ENCODE measurements around the gene FBXO21.

FBXO21 gene

DNA sequence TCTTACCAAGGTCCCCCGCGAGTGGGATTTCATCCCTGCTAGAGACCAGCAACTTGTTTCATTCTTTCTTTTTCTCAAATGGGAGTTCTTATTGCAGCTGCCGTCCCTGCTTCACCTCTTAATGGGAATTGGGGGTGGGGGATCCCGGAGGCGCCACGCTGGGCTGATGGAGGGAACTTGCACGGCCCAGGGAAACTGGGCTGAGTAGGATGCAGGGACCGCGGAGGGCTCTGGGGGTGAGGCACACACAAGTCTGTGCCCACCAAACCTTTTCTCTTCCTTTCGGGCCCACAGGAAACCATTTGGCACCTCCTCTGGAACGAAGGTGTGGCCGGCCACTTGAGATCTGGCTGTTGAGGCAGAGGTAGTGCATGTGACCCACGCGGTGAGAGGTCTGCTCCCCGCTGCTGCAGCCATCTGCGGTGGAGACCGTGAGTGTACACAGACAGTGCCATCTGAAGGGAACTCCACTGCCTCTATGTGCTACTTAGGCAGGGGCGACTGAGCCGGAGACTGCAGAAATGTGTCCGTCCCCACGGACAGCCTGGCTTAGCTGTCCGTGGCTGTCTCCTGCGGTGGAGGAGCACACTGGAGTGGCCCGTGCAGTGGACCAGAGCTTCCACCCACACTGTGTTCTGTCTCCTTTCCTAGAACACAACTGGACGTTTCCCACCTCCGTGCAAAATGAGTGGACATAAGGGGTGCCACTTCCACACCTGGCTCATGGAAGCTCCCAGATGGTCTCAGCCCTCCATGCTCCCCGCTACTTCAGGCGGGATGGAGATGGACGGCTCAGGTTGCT lies 49.0 kb downstream of the FBXO21 start:
- no peak for DNase-seq (ENCODE audit: low spot score in 2 of 2)
- Mint-ChIP-seq H3K9me3 (no peaks in the 10 kb centered on the region), H3K4me1 (no peaks in the 10 kb centered on the region), H3K4me3 (no peak overlapping the region), H3K36me3 (peaks cover 42% of the 10 kb centered on the region), H3K27ac (no peak overlapping the region)
- no peak for ATAC-seq

DNA sequence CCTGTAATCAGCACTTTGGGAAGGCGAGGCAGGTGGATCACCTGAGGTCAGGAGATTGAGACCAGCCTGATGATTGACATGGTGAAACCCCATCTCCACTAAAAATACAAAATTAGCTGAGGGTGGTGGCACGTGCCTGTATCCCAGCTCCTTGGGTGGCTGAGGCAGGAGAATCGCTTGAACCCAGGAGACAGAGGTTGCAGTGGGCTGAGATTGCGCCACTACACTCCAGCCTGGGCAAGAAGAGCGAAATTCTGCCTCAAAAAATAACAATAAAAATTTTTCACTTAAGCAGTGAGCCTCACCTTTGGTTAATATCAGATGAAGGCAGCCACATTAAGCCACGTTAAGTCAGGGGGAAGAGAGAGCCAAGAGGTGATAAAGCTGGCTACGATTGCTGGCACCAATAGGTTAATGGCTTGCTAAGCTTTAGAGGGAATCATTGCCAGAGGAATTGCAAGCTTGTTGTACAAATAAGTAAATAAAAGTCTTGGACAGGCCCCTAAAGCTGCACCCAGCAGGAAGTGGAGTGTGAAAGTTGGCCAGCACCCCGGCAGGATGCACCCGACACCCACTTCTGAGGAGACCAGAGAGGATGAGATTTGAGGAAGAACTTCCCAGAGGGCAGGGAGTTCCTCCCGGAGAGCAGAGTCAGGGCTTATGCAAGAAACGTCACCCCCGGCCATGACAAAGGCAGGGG lies 49.7 kb downstream of the FBXO21 start:
- DNase-seq (ENCODE audit: low spot score in 2 of 2) (no peak), ATAC-seq (no peak)
- H3K27ac Mint-ChIP-seq: no peak overlapping the region
- no peaks in the 10 kb centered on the region for H3K4me1 Mint-ChIP-seq
- H3K9me3 Mint-ChIP-seq: no peaks in the 10 kb centered on the region
- peaks cover 34% of the 10 kb centered on the region for H3K36me3 Mint-ChIP-seq
- H3K4me3 Mint-ChIP-seq: no peak overlapping the region

DNA sequence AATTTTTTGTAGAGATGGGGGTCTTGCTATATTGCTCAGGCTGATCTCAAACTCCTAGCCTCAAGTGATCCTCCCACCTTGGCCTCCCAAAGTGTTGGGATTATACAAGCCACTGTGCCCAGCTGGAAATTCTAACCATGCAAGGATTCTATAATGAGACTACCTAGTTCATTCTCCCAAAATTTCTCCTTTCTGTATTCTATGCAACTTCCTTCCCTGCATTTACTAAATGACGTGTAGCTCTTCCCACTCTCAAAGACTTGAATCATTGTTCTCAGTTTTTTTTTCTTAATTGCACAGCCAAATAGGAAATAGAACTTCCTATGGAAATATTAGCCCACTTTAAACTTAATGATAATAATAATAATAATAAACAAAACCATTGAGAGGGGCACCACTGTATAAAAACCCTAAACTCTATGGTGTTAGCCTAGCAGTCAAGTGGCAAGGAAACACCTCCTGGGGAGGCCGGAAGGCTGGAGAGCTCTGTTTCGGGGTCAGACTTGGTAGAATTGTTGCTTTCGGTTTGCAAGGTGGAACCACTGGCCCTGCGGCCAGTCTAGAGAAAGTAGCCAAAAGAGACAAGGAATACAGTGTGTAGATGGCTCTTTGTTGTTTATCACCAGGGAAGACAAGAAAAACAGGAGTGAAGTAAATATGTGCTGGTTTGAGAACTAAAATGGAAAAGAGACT lies 51.1 kb downstream of the FBXO21 start:
- H3K27ac Mint-ChIP-seq: no peak overlapping the region

DNA sequence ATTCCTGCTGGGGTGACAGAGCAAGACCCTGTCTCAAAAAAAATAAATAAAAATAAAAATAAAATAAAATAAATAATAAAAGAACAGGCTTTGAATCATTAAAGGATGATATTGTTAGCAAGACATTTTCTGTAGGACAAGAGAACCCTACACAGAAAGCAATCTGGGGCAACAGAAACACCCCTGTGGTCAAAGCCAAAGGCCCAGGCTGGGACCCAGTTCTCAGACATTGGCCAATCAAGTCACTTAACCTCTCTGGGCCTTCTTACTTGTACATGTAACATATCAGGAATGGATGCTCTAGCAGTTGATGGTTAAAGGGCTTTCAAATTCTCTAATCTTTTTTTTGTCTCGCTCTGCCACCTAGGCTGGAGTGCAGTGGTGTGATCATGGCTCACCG lies 55.5 kb downstream of the FBXO21 start:
- no peak overlapping the region for H3K4me3 Mint-ChIP-seq
- no peaks in the 10 kb centered on the region for H3K9me3 Mint-ChIP-seq
- ATAC-seq (no peak), DNase-seq (ENCODE audit: low spot score in 2 of 2) (no peak)
- no peaks in the 10 kb centered on the region for H3K36me3 Mint-ChIP-seq
- peaks cover 18% of the 10 kb centered on the region for H3K4me1 Mint-ChIP-seq
- peak overlapping the region; percentile 52 for H3K27ac Mint-ChIP-seq

More for the DNA sequence above, 51.1 kb downstream of the FBXO21 start:
- Mint-ChIP-seq H3K9me3 (no peaks in the 10 kb centered on the region), H3K36me3 (peaks cover 20% of the 10 kb centered on the region), H3K4me3 (no peak overlapping the region), H3K4me1 (peaks cover 9% of the 10 kb centered on the region)
- no peak for ATAC-seq
- DNase-seq (ENCODE audit: low spot score in 2 of 2): no peak

DNA sequence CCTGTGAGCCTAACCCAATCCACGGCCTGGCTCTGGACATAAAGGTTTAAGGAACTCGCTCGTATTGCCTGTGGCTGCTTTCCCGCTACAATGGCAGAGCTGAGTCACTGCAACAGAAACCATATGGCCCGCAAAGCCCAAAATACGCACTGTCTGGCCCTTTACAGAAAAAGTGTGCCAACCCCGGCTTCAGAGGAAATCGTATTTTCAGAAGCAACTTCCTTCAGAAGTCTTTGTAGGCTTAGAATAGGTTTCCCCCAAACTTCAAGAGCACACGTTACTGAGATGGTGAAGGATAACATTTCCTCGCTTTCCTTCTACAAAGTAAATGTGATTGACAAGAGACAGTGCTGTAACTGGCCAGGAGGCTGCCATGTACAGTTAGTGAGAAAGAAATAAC lies 56.2 kb downstream of the FBXO21 start:
- DNase-seq (ENCODE audit: low spot score in 2 of 2) (peak; percentile 26 to 70), ATAC-seq (peak; percentile 91)
- peak overlapping the region; percentile 77 for H3K27ac Mint-ChIP-seq

DNA sequence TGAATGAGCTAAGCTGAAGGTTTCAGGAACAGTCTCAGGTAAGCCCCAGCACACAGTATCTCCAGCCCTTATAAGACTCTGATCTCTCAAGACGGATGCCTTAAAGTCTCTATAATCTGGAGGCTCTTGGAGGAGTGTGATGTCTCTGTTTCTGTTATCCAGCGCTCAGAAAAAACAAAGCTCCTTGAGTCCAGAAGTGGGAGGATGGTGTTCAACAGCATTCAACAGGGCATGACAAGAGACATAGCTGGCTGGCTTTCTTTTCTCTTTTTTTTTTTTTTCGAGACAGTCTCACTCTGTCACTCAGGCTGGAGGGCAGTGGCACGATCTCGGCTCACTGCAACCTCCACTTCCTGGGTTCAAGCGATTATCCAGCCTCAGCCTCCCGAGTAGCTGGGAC lies 59.5 kb downstream of the FBXO21 start:
- no peak for DNase-seq (ENCODE audit: low spot score in 2 of 2)
- Mint-ChIP-seq H3K4me3 (no peak overlapping the region), H3K9me3 (no peaks in the 10 kb centered on the region), H3K4me1 (peaks cover 18% of the 10 kb centered on the region), H3K27ac (no peak overlapping the region), H3K36me3 (no peaks in the 10 kb centered on the region)
- no peak for ATAC-seq

More for the DNA sequence above, 56.2 kb downstream of the FBXO21 start:
- H3K4me3 Mint-ChIP-seq: peak overlapping the region; percentile 41
- no peaks in the 10 kb centered on the region for H3K9me3 Mint-ChIP-seq
- H3K36me3 Mint-ChIP-seq: no peaks in the 10 kb centered on the region
- peaks cover 18% of the 10 kb centered on the region for H3K4me1 Mint-ChIP-seq

DNA sequence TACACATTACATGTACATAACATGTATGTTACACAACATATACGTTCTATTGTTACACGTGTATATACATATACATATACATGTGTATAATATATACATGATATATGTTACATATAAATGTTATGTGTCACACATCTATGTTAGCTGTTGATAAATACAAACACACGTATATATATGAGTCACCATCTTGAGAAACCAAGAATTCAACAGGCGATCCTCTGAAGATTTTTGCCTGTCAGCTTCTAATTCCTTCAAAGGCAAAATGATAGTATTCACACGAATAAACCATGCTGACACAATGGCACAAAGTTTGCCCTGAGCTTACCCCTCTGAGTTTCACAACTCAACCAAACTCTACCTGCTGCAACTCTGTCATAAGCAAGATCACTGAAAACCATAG lies 60.9 kb downstream of the FBXO21 start:
- Mint-ChIP-seq H3K27ac (no peak overlapping the region), H3K9me3 (no peaks in the 10 kb centered on the region), H3K36me3 (no peaks in the 10 kb centered on the region), H3K4me3 (no peak overlapping the region), H3K4me1 (peaks cover 11% of the 10 kb centered on the region)
- DNase-seq (ENCODE audit: low spot score in 2 of 2): no peak
- ATAC-seq: no peak

DNA sequence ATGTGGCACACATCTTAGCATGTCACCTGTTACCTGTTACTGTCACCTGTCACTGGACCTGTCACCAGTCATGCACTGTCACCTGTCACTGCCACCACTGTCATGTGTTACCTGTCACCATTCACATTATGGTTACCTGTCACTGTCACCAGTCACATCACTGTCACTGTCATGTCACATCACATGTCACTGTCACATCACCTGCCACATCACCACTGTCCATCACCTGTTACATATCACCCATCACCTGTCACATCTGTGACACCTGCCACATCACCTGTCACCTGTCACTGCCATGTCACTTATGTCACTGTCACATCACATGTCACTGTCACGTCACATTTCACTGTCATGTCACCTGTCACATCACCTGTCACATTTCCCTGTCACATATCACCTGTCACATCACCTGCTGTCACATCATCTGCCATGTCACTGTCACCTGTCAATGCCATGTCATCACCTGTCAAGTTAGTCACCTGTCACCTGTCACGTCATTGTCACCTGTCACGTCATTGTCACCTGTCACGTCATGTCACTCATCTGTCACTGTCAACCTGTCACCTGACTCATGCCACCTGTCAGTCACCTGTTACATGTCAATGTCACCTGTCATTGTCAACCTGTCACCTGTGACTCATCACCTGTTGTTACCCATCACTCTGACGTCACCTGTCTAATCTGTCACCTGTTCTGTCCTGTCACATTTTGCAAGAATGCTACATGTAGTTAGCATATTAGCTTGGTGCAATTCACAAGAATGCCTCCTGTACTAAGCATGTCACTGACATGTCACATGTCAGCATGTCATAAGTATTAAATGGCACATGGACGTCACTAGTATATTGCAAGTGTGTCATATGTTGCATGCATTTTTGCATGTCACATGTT lies 62.1 kb downstream of the FBXO21 start:
- ATAC-seq: no peak
- no peak overlapping the region for H3K4me3 Mint-ChIP-seq
- H3K27ac Mint-ChIP-seq: no peak overlapping the region

DNA sequence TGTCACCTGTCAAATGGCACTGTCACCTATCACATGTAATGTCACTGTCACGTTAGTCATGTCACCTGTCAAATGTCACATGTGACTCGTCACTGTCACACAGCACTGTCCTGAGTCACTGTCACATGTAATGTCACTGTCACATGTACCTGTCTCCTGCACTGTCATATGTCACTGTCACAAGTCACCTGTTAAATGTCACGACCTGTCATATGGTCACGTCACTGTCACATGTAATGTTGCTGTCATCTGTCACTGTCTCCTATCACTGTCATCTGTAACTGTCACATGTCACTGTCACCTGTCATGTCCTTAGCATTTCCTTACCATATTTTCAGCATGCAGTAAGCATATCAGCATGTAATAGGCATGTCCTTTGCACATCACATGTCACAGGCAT lies 63.9 kb downstream of the FBXO21 start:
- H3K4me3 Mint-ChIP-seq: no peak overlapping the region
- no peak overlapping the region for H3K27ac Mint-ChIP-seq
- DNase-seq (ENCODE audit: low spot score in 2 of 2) (no peak), ATAC-seq (no peak)
- no peaks in the 10 kb centered on the region for H3K36me3 Mint-ChIP-seq
- H3K4me1 Mint-ChIP-seq: no peaks in the 10 kb centered on the region
- no peaks in the 10 kb centered on the region for H3K9me3 Mint-ChIP-seq

More for the DNA sequence above, 62.1 kb downstream of the FBXO21 start:
- no peaks in the 10 kb centered on the region for H3K36me3 Mint-ChIP-seq
- DNase-seq (ENCODE audit: low spot score in 2 of 2): no peak
- H3K9me3 Mint-ChIP-seq: no peaks in the 10 kb centered on the region
- H3K4me1 Mint-ChIP-seq: no peaks in the 10 kb centered on the region

DNA sequence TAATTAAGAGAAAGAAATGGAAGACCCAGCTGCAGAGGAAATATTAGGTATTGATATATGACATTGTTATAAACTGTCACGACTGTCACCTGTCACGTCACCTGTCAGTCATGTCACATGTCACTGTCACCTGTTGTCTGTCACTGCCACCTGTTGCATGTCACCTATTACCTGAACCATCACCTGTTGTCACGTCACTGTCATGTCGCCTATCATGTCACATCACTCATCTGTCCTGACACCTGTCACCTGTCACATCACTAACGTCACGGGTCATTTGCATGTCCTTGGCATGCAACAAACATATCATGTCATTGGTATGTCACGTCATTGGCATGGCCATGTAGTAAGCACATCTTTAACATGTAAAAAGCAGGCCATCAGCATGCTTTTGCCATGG lies 64.5 kb downstream of the FBXO21 start:
- no peak overlapping the region for H3K27ac Mint-ChIP-seq
- no peak overlapping the region for H3K4me3 Mint-ChIP-seq
- no peaks in the 10 kb centered on the region for H3K36me3 Mint-ChIP-seq
- DNase-seq (ENCODE audit: low spot score in 2 of 2): no peak
- ATAC-seq: no peak
- no peaks in the 10 kb centered on the region for H3K9me3 Mint-ChIP-seq
- H3K4me1 Mint-ChIP-seq: no peaks in the 10 kb centered on the region

DNA sequence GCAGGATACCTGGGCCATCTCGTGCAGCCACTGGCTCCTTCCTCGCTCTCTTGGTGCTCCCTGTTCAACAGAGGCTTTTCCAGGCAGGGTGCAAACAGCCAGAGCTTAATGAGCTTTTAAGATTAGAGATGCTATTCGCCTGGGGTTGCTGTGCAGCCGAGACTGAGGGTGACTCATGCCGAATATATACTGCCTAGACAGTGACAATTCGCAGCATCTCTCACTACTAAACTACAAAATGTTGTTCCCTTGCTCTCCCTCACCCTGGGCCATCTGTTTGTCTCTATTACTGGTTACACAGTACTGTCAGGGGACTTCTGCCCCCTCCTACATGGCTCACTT lies 65.0 kb downstream of the FBXO21 start:
- no peak for ATAC-seq
- Mint-ChIP-seq H3K9me3 (no peaks in the 10 kb centered on the region), H3K27ac (no peak overlapping the region), H3K4me3 (no peak overlapping the region), H3K4me1 (no peaks in the 10 kb centered on the region), H3K36me3 (no peaks in the 10 kb centered on the region)
- no peak for DNase-seq (ENCODE audit: low spot score in 2 of 2)

DNA sequence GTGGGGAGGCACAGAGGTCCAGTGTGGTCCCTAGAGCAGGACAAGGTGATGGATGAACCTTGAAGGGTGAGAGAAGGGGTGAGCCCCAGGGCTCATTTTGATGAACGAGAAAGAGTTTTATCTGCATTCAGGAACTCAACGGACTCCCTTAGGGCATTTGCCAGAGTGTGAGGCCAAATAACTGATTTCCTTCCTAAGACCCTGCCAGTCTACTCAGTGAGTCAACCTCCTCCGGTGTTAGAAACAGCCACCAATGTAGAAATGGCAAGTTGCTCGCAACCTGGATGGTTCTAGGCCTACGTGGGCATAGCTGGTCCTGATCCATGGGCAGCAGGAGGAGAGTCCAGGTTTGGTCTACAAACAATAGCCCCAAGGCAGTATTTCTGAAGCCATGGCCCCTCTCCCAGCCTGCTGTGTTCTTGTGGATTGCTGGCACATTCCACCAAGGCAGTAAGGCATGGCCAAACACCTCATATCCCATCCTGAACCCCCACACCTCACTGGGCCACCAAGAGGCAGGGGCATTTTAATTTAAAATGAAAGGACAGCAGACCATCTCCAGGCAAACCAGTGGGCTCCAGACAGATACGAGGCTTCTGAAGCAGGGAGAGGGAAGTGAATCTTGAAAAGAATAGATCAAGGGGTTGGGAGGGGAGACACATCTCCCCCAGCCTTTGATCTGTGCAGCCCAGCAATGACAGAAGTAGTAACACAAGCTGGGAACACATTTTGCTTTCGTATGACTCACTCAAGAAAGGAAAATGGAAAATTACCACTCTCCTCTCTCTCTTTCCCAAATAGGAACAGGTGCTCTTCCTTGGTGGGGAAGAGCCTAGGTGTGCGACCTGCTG lies 65.6 kb downstream of the FBXO21 start:
- no peaks in the 10 kb centered on the region for H3K36me3 Mint-ChIP-seq
- H3K27ac Mint-ChIP-seq: no peak overlapping the region
- no peak for ATAC-seq
- DNase-seq (ENCODE audit: low spot score in 2 of 2): no peak
- no peak overlapping the region for H3K4me3 Mint-ChIP-seq
- H3K4me1 Mint-ChIP-seq: no peaks in the 10 kb centered on the region
- no peaks in the 10 kb centered on the region for H3K9me3 Mint-ChIP-seq

DNA sequence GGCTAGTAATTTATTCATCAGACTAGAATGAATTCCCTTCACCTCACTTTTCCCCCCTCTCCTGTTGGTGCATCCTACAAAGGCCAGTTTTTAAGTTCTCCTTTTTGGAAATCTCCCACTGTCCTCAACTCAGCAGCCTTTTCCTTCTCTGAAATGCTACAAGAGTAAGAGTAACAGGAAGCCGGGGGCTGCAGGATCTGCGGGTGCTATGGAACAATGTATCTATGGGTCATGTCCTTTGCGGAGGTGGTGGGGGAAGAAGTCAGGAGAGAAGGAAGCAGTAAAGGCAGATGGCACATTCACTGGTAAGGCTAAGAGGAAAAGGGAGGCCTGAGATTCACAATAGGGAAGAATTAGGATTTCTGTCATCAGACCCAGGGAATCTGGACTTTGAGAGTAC lies 68.8 kb downstream of the FBXO21 start:
- Mint-ChIP-seq H3K27ac (no peak overlapping the region), H3K4me3 (no peak overlapping the region)
- ATAC-seq: no peak

DNA sequence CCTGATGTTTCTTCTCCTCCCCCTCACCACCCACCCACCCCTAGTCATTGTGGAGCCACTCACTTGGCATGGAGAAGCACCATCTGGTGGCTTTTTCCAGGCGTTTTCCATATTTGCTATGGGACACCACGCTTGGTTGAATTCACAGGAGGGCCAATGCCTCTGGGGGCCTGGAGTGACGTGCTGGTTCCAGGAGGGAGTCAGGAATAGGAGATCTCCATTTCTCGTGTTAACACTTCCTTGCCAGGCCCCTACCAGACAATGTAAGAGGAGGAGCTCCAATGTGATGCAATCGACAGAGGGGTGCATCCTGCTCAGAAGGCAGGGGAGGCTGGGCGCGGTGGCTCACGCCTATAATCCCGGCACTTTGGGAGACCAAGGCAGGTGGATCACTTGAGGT lies 69.5 kb downstream of the FBXO21 start:
- no peaks in the 10 kb centered on the region for H3K4me1 Mint-ChIP-seq
- H3K27ac Mint-ChIP-seq: no peak overlapping the region
- H3K36me3 Mint-ChIP-seq: no peaks in the 10 kb centered on the region
- DNase-seq (ENCODE audit: low spot score in 2 of 2) (no peak), ATAC-seq (no peak)
- H3K4me3 Mint-ChIP-seq: no peak overlapping the region
- H3K9me3 Mint-ChIP-seq: no peaks in the 10 kb centered on the region

More for the DNA sequence above, 68.8 kb downstream of the FBXO21 start:
- H3K4me1 Mint-ChIP-seq: no peaks in the 10 kb centered on the region
- H3K36me3 Mint-ChIP-seq: no peaks in the 10 kb centered on the region
- no peaks in the 10 kb centered on the region for H3K9me3 Mint-ChIP-seq
- no peak for DNase-seq (ENCODE audit: low spot score in 2 of 2)

Data from stimulated activated effector memory CD8-positive, alpha-beta T cell treated with anti-CD3 and anti-CD28 coated beads, Interleukin-12 subunit alpha, Interleukin-12 subunit beta, amount 100 ng/mL, for 72 hours (primary cell).